Lower lobe of right lung (tissue), 2 donors: ENCODE data around the gene SEH1L. TPM values are rescaled to one million over a fixed set of nuclear protein-coding genes. Genes with fewer than 3 reads are reported as not detected.

Experiments
- ATAC-seq, 2 donors: fragments of 200-7000 bp; cut with Tn5 transposase; one replicate each; pipeline ENCODE4 v1.9.1; 2020 to 2022; ENCODE audit warnings: mild to moderate bottlenecking in 2 of 2, moderate library complexity in 2 of 2
- DNase-seq: peaks from one replicate; pipeline ENCODE4 v3.0.0-alpha.2; 2020
- H3K27ac ChIP-seq: fragments of 200-600 bp; one replicate; pipeline ENCODE4 v1.8.0; 2022
- H3K27me3 ChIP-seq: fragments of 200-600 bp; one replicate; pipeline ENCODE4 v1.8.0; 2022; ENCODE audit warnings: low read depth
- H3K36me3 ChIP-seq: fragments of 200-600 bp; one replicate; pipeline ENCODE4 v1.8.0; 2022; ENCODE audit warnings: mild to moderate bottlenecking
- H3K4me1 ChIP-seq: fragments of 200-600 bp; one replicate; pipeline ENCODE4 v1.8.0; 2022
- H3K4me3 ChIP-seq: fragments of 200-600 bp; one replicate; pipeline ENCODE4 v1.8.0; 2022; ENCODE audit warnings: mild to moderate bottlenecking
- H3K9me3 ChIP-seq: fragments of 200-600 bp; one replicate; pipeline ENCODE4 v1.8.0; 2022
- intact Hi-C: fragments of 100-400 bp; cut with DNase I; formaldehyde crosslinking; loops from one replicate; pipeline ENCODE4 v1.11.0; 2022
- total RNA-seq: library from RNA; stranded (reverse); fragmentation: NEBNext Ultra II Directional; extraction: Animal tissue kit (Norgen Biotek cat#: 25700); gene quantifications from one replicate; pipeline ENCODE4 v1.2.1, GENCODE V29; 2021
- TF ChIP-seq, protein P1 (sequence below): fragments of 200-600 bp; IDR thresholded peaks from one replicate; pipeline ENCODE4 v1.8.0; 2022; ENCODE audit warnings: antibody characterized with exemption, mild to moderate bottlenecking
- donor health status: DM: no; HTN: yes; CAD: no; lungs with severe emphysema.

Gene SEH1L
- total RNA-seq, 1 donor from 2014 or later: 34.8 TPM

DNA sequence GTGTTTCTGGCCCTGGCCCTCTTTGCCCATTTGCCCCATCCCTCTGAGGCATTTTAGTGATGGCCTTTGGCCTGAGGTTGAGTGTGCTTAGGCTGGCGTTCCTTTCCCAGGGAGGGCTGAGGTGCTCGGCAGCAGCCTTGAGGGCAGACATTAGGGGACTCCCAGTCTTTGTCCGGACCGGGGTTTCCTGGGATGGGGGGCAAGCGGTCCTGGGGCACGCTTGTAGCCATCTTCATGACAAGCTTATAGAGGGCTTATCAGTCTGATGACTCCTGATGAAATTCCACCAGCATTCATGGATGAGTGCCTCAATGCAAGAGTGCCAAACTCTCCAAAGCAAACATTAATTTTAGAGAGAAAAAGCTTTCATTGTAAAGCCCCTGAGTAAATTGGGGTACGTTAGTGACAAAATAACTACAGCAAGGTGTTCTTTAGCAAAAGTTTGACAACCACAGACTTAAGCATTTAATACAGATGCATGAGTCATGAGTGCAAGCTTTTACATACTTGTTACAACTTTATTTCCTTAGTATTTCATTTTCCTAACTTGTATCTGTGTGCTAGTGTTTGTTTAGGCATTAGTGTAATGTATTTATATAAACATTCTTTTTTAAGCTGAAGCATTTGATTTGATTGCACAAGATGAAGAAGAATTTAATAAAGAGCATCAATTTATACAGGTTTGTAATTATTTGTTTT is 89.0 kb downstream of the SEH1L start:
- ATAC-seq: no peak
- Histone ChIP-seq H3K4me3 (no peak overlapping the region), H3K27ac (no peak overlapping the region), H3K9me3 (no peaks in the 10 kb centered on the region), H3K27me3 (no peaks in the 10 kb centered on the region), H3K4me1 (no peaks in the 10 kb centered on the region), H3K36me3 (peaks cover 41% of the 10 kb centered on the region)
- TF ChIP-seq, protein P1, sequence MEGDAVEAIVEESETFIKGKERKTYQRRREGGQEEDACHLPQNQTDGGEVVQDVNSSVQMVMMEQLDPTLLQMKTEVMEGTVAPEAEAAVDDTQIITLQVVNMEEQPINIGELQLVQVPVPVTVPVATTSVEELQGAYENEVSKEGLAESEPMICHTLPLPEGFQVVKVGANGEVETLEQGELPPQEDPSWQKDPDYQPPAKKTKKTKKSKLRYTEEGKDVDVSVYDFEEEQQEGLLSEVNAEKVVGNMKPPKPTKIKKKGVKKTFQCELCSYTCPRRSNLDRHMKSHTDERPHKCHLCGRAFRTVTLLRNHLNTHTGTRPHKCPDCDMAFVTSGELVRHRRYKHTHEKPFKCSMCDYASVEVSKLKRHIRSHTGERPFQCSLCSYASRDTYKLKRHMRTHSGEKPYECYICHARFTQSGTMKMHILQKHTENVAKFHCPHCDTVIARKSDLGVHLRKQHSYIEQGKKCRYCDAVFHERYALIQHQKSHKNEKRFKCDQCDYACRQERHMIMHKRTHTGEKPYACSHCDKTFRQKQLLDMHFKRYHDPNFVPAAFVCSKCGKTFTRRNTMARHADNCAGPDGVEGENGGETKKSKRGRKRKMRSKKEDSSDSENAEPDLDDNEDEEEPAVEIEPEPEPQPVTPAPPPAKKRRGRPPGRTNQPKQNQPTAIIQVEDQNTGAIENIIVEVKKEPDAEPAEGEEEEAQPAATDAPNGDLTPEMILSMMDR: no peak
- intact Hi-C loops: no loop called here
- no peak for DNase-seq

Other genes with a start within 250 kb of the SEH1L start
- gene CEP76, start 245.3 kb upstream of the SEH1L start, total RNA-seq: 5.0 TPM
- 75.0 TPM for gene PSMG2, start 245.0 kb upstream of the SEH1L start, total RNA-seq
- gene PTPN2, start 63.8 kb upstream of the SEH1L start, total RNA-seq: 52.6 TPM
- 29.1 TPM for gene CEP192, start 43.4 kb downstream of the SEH1L start, total RNA-seq